Memory B cell (primary cell): ENCODE results near the gene SELENOP.
"Not testable (repeated sequence)": the region's sequence is repeated elsewhere in the genome, so short reads cannot be mapped to it uniquely, and the experiment has no call there.

ENCODE experiments used
- ATAC-seq: fragments of 150-1000 bp; cut with Tn5 transposase; 2 replicates; pipeline ENCODE4 v1.10.0; 2021; ENCODE audit warnings: low read depth, mild to moderate bottlenecking, moderate library complexity
- DNase-seq, 2 donors: peaks; one replicate each; pipeline ENCODE4 v3.0.0; 2022; ENCODE audit warnings: low spot score in 2 of 2
- H3K27ac Mint-ChIP-seq: one replicate; pipeline ENCODE4 v1.8.0; 2022; ENCODE audit warnings: mild to moderate bottlenecking, moderate library complexity, mixed read lengths
- H3K27me3 Mint-ChIP-seq: one replicate; pipeline ENCODE4 v1.8.0; 2022; ENCODE audit warnings: mixed read lengths
- H3K36me3 Mint-ChIP-seq: one replicate; pipeline ENCODE4 v1.8.0; 2022; ENCODE audit warnings: mild to moderate bottlenecking, mixed read lengths
- H3K4me1 Mint-ChIP-seq: one replicate; pipeline ENCODE4 v1.8.0; 2022; ENCODE audit warnings: mixed read lengths
- H3K4me3 Mint-ChIP-seq: one replicate; pipeline ENCODE4 v1.8.0; 2022; ENCODE audit warnings: mild to moderate bottlenecking, moderate library complexity, mixed read lengths
- H3K9me3 Mint-ChIP-seq: one replicate; pipeline ENCODE4 v1.8.0; 2022; ENCODE audit warnings: mixed read lengths

The SELENOP gene

DNA sequence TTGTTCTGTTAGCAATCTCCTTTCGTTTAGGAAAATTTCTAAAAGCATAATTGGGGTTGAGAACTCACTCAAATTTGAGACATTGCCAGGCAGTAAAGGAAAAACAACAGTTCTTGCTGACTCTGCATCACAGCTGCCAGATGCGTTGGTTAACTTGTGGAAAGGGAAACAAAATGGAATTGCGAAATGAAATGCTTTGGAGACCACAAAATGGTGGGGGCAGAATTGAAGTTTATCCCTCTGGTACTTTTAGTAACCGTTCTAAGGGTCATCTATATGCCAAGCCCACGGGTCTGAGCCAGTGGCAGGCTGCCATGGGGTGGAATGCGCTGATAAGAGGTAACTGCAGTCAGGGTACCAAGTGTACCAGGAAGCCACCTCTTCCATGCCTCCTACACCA, 28.6 kb upstream of the SELENOP start:
- ATAC-seq (no peak), DNase-seq (no peak)
- Mint-ChIP-seq H3K27ac (no peak overlapping the region), H3K4me1 (no peaks in the 10 kb centered on the region), H3K9me3 (peaks cover 3% of the 10 kb centered on the region), H3K27me3 (no peaks in the 10 kb centered on the region), H3K4me3 (no peak overlapping the region), H3K36me3 (no peaks in the 10 kb centered on the region)

GRCh38 chr5:42839196-42839595, 27.5 kb upstream of the SELENOP start:
- Mint-ChIP-seq H3K27ac (no peak overlapping the region), H3K4me1 (no peaks in the 10 kb centered on the region), H3K36me3 (no peaks in the 10 kb centered on the region), H3K9me3 (peaks cover 3% of the 10 kb centered on the region), H3K27me3 (no peaks in the 10 kb centered on the region), H3K4me3 (no peak overlapping the region)
- DNase-seq (no peak), ATAC-seq (no peak)

DNA sequence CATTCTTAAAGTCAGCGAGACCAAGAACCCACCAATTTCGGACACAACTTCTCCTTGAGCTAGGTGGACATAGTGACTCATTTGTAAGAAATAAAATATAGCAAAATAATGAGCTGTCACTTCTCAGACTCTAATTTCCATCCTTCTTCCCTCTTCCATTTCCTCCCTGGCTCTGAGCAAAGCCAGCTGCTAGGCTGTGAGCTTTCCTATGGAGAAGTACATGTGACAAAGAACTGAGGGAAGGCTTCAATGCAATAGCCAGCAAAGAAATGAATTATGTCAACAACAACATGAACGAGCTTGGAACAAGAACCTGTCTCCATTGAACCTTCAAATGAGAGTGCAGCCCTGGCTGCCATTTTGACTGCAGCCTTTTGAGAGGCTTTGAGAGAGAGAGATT, 25.9 kb upstream of the SELENOP start:
- DNase-seq (no peak), ATAC-seq (no peak)
- no peak overlapping the region for H3K4me3 Mint-ChIP-seq
- H3K36me3 Mint-ChIP-seq, result no peaks in the 10 kb centered on the region
- no peak overlapping the region for H3K27ac Mint-ChIP-seq
- H3K4me1 Mint-ChIP-seq, result no peaks in the 10 kb centered on the region
- H3K9me3 Mint-ChIP-seq, result peaks cover 3% of the 10 kb centered on the region
- H3K27me3 Mint-ChIP-seq, result no peaks in the 10 kb centered on the region

DNA sequence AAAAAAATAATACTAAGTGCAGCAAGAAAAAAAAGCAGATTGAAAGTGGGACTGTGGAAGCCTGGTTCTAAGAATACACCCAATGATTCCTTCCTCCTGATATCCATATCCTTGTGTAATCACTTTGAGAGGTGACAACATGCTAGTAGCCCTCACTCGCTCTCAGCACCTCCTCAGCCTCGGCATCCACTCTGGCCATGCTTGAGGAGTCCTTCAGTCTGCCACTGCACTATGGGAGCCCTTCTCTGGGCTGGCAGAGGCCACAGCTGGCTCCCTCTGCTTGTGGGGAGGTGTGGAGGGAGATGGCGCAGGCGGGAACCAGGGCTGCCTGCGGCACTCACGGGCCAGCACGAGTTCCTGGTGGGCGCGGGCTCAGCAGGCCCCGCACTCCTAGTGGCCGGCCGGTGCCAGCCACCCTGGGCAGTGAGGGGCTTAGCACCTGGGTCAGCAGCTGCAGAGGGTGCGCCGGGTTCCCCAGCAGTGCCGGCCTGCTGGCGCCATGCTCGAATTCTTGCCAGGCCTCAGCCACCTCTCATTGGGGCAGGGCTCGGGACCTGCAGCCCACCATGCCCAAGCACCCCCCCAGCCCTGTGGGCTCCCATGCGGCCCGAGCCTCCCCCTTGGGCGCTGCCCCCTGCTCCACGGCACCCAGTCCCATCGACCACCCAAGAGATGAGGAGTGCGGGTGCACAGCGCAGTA, 24.5 kb upstream of the SELENOP start:
- no peak for DNase-seq

DNA sequence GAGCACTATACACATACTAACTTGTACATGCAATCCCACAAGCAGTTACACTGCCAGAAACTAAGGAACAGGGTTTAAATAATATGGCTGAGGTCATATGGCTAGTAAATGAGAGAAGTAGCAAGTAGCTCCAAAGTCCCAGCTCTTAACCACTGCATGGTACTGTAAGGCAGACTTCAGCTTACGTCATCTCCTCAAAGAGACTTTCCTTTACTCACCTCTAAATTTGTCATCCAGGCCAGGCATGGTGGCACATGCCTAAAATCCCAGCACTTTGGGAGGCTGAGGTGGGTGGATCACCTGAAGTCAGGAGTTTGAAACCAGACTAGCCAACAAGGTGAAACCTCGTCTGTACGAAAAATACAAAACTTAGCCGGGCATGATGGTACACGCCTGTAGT, 20.4 kb upstream of the SELENOP start:
- no peaks in the 10 kb centered on the region for H3K4me1 Mint-ChIP-seq
- H3K27ac Mint-ChIP-seq, result no peak overlapping the region

More for the DNA sequence above, 24.5 kb upstream of the SELENOP start:
- H3K4me1 Mint-ChIP-seq, result no peaks in the 10 kb centered on the region
- no peak overlapping the region for H3K4me3 Mint-ChIP-seq
- H3K27me3 Mint-ChIP-seq, result no peaks in the 10 kb centered on the region
- peaks cover 3% of the 10 kb centered on the region for H3K9me3 Mint-ChIP-seq
- no peak overlapping the region for H3K27ac Mint-ChIP-seq
- H3K36me3 Mint-ChIP-seq, result no peaks in the 10 kb centered on the region
- ATAC-seq, result no peak

GRCh38 chr5:42830924-42831323, 19.2 kb upstream of the SELENOP start:
- no peak overlapping the region for H3K4me3 Mint-ChIP-seq
- ATAC-seq (no peak), DNase-seq (no peak)
- H3K27me3 Mint-ChIP-seq, result peaks cover 7% of the 10 kb centered on the region
- H3K9me3 Mint-ChIP-seq, result peaks cover 3% of the 10 kb centered on the region
- no peaks in the 10 kb centered on the region for H3K36me3 Mint-ChIP-seq
- H3K27ac Mint-ChIP-seq, result no peak overlapping the region
- no peaks in the 10 kb centered on the region for H3K4me1 Mint-ChIP-seq

More for the DNA sequence above, 20.4 kb upstream of the SELENOP start:
- no peak overlapping the region for H3K4me3 Mint-ChIP-seq
- no peak for DNase-seq
- H3K27me3 Mint-ChIP-seq, result peaks cover 7% of the 10 kb centered on the region
- no peak for ATAC-seq
- H3K9me3 Mint-ChIP-seq, result peaks cover 3% of the 10 kb centered on the region
- H3K36me3 Mint-ChIP-seq, result no peaks in the 10 kb centered on the region

DNA sequence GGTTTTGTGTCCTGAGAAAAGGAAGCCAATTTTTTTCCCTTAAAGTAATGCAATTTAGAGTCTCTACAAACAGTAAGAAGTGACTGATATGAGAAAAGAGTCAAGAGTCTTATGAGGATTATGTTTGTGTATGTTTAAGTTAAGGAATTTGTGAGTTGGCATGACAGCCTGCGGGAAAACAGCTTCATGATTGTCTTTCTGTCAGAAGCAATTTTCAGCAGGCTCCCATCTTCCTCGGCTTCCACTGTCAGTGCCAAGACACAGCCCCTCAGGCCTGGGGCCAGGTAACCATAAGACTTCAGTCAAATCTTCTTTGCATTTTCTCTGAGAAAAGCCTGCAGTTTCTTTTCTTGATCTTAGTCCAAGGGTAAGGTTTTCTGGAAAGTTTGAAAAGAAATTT, 17.0 kb upstream of the SELENOP start:
- DNase-seq (no peak), ATAC-seq (no peak)
- Mint-ChIP-seq H3K4me3 (no peak overlapping the region), H3K27ac (no peak overlapping the region), H3K9me3 (no peaks in the 10 kb centered on the region), H3K4me1 (no peaks in the 10 kb centered on the region), H3K36me3 (no peaks in the 10 kb centered on the region), H3K27me3 (peaks cover 11% of the 10 kb centered on the region)

DNA sequence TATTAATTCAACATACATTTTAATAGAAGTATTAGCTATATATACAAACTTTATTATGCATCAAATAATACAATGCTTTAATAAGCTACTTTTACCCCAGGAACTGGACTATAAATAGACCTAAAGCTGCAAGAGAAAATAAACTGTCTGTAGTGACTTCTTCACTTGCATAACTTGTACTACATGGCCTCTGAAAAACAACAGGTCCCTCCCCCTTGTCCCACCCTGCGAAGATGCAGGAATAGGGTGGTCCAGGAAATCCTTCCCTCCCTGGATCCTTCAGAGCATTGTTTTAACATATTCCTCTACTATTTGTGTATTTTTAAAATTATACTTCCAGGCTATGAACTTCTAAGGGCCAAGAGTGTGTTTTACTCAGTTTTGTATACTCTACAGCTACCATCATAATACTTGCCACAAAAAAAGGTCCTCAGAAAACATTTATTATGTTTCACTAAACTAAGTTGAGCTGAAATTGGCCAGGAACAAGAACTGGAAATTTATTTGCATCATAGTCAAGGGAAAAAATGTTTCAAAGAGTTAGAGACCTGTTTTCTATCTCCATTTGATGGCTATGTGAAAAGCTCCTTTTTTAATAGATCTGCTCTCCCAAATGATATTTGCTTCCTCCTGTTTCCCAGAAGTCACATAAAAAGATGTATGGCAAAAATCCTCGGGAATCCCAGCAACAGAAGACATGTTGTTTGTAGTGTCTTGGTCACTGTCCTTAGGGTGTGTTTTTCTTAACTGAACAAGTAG, 15.2 kb upstream of the SELENOP start:
- ATAC-seq, result no peak
- no peak overlapping the region for H3K27ac Mint-ChIP-seq
- H3K9me3 Mint-ChIP-seq, result no peaks in the 10 kb centered on the region
- no peaks in the 10 kb centered on the region for H3K4me1 Mint-ChIP-seq
- H3K27me3 Mint-ChIP-seq, result peaks cover 11% of the 10 kb centered on the region
- no peak for DNase-seq
- H3K36me3 Mint-ChIP-seq, result no peaks in the 10 kb centered on the region
- no peak overlapping the region for H3K4me3 Mint-ChIP-seq

GRCh38 chr5:42825422-42826148, 13.9 kb upstream of the SELENOP start:
- no peak for ATAC-seq
- peaks cover 7% of the 10 kb centered on the region for H3K27me3 Mint-ChIP-seq
- H3K4me1 Mint-ChIP-seq, result no peaks in the 10 kb centered on the region
- no peak overlapping the region for H3K27ac Mint-ChIP-seq
- H3K4me3 Mint-ChIP-seq, result no peak overlapping the region
- no peak for DNase-seq
- no peaks in the 10 kb centered on the region for H3K36me3 Mint-ChIP-seq
- no peaks in the 10 kb centered on the region for H3K9me3 Mint-ChIP-seq

DNA sequence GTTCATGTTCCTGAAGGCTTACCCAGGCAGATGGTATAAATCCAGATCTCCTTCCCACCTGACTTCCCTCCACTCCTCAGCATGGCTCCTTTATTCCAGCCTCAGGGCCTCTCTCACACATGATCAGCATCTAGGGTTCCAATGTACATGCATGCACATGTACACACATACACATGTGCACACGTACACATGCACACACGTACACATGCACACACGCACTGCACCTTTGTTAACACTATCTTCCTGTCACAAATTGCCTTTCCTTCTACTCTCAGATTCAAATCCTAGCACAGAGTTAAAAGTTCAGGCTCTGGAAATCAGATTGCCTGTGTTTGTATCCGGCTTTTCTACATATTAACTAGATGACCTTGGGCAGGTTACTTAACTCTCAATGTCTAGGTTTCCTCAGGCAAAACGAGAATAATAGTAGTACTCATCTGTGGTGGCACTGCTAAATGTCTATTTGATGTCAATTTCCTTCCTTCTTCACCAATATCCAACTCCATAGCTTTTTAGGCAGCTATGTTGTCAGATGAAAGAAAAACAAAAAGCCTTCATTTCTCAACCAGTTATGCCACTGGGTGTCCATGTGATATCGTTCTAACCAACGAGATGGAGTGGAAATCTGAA, 12.8 kb upstream of the SELENOP start:
- no peaks in the 10 kb centered on the region for H3K4me1 Mint-ChIP-seq
- no peak overlapping the region for H3K27ac Mint-ChIP-seq
- DNase-seq, result no peak
- no peaks in the 10 kb centered on the region for H3K9me3 Mint-ChIP-seq
- H3K36me3 Mint-ChIP-seq, result no peaks in the 10 kb centered on the region
- no peak for ATAC-seq
- no peak overlapping the region for H3K4me3 Mint-ChIP-seq
- H3K27me3 Mint-ChIP-seq, result peaks cover 11% of the 10 kb centered on the region

- Mint-ChIP-seq H3K27ac (no peak overlapping the region), H3K4me1 (no peaks in the 10 kb centered on the region), H3K9me3 (no peaks in the 10 kb centered on the region), H3K27me3 (peaks cover 9% of the 10 kb centered on the region), H3K4me3 (no peak overlapping the region), H3K36me3 (no peaks in the 10 kb centered on the region)
- no peak for ATAC-seq
- no peak for DNase-seq
These were observed 10.9 kb upstream of the SELENOP start for GRCh38 chr5:42822548-42822947.

DNA sequence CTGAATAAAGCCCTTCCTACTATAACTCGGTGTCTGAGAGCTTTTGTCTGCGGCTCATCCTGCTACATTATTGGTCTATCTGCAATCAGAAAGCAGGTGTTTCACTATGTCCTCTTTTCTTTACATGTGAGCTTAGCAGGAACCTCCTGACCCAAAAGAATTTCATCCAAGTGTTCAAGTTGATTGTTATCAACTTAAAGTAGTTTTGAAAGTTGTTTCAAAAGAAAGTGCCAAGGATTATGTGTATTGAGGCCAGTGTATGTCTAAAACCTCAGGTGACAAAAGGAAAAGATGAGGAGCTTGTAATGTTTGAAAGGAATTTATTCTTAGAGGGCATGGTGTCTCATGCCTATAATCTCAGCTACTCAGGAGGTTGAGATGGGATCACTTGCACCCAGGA, 8.1 kb upstream of the SELENOP start:
- DNase-seq (no peak), ATAC-seq (no peak)
- Mint-ChIP-seq H3K9me3 (no peaks in the 10 kb centered on the region), H3K4me1 (no peaks in the 10 kb centered on the region), H3K27ac (no peak overlapping the region), H3K4me3 (no peak overlapping the region), H3K27me3 (peaks cover 8% of the 10 kb centered on the region), H3K36me3 (no peaks in the 10 kb centered on the region)

- not testable (repeated sequence) for H3K27me3 Mint-ChIP-seq, H3K27ac Mint-ChIP-seq, H3K36me3 Mint-ChIP-seq, DNase-seq, ATAC-seq, H3K4me1 Mint-ChIP-seq, H3K9me3 Mint-ChIP-seq, H3K4me3 Mint-ChIP-seq
These were observed 4.9 kb upstream of the SELENOP start for GRCh38 chr5:42816546-42816945.

- Mint-ChIP-seq H3K27ac (no peak overlapping the region), H3K36me3 (no peaks in the 10 kb centered on the region), H3K4me3 (no peak overlapping the region), H3K9me3 (no peaks in the 10 kb centered on the region), H3K27me3 (no peaks in the 10 kb centered on the region), H3K4me1 (no peaks in the 10 kb centered on the region)
- ATAC-seq (no peak), DNase-seq (no peak)
These were observed 1.8 kb upstream of the SELENOP start for GRCh38 chr5:42813533-42813932.
